Right kidney (tissue), 1 donor: ENCODE data around the gene CPM.
"Not testable (repeated sequence)": the region's sequence is repeated elsewhere in the genome, so short reads cannot be mapped to it uniquely, and the experiment has no call there.

Source experiments
- DNase-seq: peaks from one replicate; pipeline ENCODE4 v3.0.0-alpha.2; 2016

Gene CPM

DNA sequence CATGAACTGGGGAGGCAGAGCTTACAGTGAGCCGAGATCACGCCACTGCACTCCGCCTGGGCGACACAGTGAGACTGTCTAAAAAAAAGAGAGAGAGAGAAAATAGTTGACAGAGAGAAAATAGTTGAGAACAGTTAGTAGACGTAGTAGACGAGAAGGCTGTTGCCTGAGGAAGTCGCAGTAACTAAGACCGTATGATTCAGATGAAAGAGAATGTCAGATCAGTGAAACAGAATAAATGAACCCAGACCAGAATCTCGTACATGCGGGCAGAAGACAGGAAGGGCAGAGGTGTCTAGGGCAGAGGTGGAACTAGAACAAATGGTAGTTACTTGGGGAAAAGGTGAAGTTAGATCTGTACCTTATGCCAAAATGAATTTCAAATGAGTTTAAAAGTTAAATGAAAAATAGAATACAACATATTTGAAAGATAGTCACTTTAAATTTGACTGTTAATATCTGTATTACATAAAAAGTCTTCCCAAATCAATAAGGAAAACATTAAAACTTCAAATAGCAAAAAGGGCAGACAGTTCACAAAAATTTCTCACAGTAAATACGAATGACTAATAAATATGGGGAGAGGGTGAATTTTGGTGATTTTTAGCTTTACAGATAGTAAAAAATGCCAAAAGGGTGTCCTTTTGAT, 107.3 kb downstream of the CPM start:
- DNase-seq = no peak

DNA sequence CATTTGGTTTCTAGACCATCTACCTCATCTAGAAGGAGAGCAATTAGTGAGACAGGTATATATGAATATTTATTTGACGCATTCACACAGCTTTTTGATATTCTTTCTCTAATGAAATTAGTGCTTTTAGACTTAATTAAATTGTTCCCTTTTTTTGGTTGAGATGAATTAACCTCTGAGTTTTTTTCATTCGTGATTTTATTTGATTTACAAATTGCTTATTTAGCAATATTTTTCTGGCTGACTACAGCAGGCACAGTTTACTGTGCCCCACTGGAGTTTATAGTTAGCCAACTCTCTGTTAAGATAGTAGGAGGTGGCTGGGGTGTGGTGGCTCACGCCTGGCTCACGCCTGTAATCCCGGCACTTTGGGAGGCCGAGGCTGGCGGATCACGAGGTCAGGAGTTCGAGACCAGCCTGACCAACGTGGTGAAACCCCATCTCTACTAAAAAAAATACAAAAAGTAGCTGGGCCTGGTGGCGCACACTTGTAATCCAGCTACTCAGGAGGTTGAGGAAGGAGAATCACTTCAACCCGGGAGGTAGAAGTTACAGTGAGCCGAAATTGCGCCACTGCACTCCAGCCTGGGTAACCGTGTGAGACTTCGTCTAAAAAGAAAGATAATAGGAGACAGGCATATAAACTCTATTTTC, 108.2 kb downstream of the CPM start:
- DNase-seq = no peak

GRCh38 chr12:68824131-68824530, 108.8 kb downstream of the CPM start:
- DNase-seq = no peak

DNA sequence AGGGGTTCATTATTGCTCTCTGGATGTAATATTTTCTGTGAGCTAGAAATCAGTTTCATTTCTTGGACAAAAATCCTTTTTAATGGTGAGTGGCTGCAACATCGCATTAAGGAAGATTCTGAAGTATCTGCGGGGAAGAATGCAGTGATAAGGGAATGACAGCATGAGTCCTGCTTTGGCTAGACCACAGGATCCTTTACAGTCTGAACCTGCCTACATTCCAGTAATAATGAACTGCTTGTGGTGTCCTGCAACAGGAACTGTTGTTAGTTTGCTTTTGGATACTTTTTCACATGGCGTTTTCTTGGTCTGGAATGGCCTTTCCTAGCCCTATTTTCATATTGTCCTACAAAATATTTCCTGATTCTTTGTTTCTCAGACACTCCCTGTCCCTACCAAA, 109.3 kb downstream of the CPM start:
- no peak for DNase-seq

- no peak for DNase-seq
Observed at GRCh38 chr12:68821357-68822188, 111.4 kb downstream of the CPM start.

- not testable (repeated sequence) for DNase-seq
Observed at GRCh38 chr12:68819481-68819880, 113.5 kb downstream of the CPM start.

- no peak for DNase-seq
Observed at GRCh38 chr12:68815928-68816800, 116.8 kb downstream of the CPM start.

DNA sequence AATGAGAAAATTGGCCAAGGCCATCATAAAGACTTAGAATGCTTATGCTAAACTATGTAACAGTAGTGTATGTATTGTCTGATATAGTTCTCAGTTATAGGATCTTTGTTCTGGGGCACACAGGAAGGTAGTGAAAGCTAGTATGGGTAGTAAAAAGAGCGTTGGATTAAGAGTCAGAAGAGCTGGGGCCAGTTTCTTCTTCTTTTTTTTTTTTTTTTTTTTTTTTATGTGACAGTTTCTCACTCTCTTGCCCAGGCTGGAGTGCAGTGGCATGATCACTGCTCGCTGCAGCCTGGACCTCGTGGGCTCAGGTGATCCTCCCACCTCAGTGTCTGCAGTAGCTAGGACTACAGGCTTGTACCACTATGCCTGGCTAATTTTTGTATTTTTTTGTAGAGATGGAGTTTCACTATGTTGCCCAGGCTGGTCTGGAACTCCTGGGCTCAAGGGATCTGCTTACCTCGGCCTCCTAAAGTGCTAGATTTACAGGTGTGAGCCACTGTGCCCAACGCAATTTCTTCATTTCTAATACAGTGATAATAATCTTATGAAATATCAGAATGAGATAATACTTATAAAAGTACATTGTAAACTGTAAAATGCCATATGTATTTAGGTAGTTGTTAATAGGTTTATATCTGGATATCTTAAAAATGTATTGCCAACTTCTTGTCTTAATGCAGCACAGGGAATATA, 117.6 kb downstream of the CPM start:
- no peak for DNase-seq

DNA sequence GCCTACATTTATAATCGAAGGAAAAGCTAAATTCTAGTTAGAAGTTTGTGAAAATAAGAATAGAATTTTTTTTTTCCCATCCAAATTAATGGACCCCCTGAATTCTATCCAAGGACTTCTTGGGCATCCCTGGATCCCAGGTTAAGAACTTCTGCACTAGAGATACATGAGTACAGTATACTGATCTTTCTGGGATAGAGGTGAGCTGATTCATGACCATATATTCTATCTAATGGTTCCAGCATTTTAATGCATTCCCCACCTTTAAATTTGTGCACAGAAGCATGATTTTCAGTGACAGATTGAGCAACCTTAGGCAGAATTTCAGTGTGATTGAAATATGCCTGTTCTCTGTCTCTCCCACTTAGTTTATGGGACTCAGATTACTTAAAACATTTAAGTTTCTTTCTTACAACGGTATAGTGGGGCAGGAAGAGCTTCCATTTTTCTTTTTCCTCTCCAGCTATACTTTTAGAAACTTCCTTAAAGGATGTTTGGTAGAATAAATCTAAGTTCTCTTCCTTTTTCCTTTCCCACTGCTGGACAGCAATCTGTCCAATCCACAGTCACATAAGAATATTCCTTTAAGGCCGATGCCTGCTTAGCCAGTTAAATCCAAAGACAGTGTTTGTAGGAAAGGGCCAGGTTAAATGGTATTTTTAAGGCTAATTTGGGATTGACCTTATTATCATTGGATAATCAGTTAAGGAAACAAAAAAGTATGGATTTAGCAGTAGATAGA, 118.3 kb downstream of the CPM start:
- no peak for DNase-seq

- no peak for DNase-seq
Observed at GRCh38 chr12:68813242-68813593, 119.8 kb downstream of the CPM start.

GRCh38 chr12:68812553-68813241, 120.3 kb downstream of the CPM start:
- DNase-seq = no peak

- not testable (repeated sequence) for DNase-seq
Observed at GRCh38 chr12:68811573-68811972, 121.4 kb downstream of the CPM start.

DNA sequence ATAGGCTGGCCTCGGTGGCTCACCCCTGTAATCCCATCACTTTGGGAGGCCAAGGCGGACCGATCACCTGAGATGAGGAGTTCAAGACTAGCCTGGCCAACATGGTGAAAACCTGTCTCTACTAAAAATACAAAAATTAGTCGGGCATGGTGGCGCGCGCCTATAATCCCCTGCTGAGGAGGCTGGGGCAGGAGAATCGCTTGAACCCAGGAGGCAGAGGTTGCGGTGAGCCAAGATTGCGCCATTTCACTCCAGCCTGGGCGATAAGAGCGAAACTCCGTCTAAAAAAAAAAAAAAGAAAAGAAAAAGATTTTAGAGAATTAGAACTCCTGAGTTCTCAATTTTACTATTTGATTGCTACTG, 123.0 kb downstream of the CPM start:
- not testable (repeated sequence) for DNase-seq

DNA sequence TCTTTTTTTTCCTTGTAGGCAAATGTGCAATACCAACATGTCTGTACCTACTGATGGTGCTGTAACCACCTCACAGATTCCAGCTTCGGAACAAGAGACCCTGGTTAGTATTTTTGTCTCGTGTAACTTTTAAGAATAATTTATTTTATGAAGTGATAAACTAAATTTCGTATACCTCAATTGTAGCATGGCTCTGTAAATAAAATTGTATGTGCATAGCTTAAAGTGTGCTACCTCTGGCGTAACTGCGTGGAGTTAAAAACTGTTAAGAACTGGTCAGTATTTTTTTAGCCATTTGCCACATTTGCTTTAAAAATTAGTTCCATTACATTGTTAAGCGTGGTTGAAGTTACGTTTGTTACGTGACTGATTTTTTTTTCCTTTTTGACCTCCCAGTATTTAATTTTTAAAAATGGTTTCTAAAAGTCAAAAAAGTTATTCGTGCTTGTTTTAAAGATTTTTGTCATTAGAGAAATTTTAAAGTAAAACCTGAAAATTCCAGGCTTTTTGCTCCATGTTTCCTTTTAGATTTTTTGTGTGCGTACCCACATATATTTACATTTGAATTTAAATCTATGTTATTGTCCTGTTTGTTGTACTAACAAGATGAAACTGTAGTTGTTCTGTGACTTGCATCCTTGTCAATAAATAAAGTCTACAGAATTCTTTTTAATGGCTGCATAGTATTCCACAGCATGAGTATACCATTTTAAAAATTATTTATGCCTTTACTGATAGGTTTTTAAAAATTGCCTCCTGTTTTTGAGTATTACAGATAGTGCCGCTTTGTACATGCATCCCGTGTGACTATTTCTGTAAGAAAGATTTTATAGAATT, 123.6 kb downstream of the CPM start:
- DNase-seq = no peak

DNA sequence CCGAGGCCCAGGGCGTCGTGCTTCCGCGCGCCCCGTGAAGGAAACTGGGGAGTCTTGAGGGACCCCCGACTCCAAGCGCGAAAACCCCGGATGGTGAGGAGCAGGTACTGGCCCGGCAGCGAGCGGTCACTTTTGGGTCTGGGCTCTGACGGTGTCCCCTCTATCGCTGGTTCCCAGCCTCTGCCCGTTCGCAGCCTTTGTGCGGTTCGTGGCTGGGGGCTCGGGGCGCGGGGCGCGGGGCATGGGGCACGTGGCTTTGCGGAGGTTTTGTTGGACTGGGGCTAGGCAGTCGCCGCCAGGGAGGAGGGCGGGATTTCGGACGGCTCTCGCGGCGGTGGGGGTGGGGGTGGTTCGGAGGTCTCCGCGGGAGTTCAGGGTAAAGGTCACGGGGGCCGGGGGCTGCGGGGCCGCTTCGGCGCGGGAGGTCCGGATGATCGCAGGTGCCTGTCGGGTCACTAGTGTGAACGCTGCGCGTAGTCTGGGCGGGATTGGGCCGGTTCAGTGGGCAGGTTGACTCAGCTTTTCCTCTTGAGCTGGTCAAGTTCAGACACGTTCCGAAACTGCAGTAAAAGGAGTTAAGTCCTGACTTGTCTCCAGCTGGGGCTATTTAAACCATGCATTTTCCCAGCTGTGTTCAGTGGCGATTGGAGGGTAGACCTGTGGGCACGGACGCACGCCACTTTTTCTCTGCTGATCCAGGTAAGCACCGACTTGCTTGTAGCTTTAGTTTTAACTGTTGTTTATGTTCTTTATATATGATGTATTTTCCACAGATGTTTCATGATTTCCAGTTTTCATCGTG, 124.4 kb downstream of the CPM start:
- peak; percentile 69 for DNase-seq

DNA sequence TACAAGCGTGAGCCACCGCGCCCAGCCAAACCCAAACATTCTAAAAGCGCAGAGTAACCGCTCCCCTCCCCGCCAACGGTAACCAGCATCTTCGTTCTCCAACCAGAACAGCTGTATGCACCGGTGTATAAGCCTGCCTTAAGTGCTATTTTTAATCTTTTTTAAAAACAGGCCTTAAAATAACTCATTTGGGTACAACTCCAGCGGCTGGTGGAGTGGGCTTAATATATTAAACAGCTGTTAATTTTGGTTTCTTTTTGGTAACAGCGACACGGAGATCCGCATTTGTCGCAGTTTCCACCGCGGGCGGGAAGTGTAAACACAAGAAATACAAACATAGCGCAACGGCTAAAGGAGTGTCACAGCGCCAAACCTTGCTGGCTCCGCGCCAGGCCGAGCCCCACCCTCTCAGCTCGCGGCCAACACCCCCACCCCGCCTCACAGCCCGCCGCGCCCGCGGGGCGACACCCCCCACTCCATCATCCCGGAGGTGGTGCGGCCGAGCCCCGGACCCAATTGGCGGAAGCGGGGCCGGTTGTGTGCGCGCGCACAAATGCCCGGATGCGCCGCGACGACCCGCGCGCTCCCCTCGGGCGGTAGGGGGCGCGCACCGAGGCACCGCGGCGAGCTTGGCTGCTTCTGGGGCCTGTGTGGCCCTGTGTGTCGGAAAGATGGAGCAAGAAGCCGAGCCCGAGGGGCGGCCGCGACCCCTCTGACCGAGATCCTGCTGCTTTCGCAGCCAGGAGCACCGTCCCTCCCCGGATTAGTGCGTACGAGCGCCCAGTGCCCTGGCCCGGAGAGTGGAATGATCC, 125.2 kb downstream of the CPM start, which contains the start of gene MDM2:
Gene MDM2, plus strand, starts transcription at position 602 of the 812 bp plus-strand sequence. CDS start 301 bp downstream, outside the sequence.
- DNase-seq = peak; percentile 96

DNA sequence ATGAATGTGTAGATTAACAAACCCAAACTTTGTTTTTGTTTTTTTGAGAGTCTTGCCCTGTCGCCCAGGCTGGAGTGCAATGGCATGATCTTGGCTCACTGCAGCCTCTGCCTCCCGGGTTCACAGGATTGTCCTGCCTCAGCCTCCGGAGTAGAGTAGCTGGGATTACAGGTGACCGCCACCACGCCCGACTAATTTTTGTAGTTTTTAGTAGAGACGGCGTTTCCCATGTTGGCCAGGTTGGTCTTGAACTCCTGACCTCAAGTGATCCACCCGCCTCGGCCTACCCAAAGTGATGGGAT, 125.7 kb downstream of the CPM start:
- DNase-seq = not testable (repeated sequence)
